Loucy (cell line): Measurements from ENCODE around the gene P2RY2.

ENCODE experiments used
- H2AFZ ChIP-seq: fragments of 200-600 bp; sonication (generic); 2 replicates; pipeline ENCODE4 v1.6.0; 2016; ENCODE audit warnings: antibody characterized with exemption, mild to moderate bottlenecking, low read length, moderate library complexity
- H3F3A ChIP-seq: fragments of 200-600 bp; 2 replicates; pipeline ENCODE4 v1.6.0; 2016; ENCODE audit warnings: antibody characterized with exemption, low read depth, mild to moderate bottlenecking
- H3K27me3 ChIP-seq: fragments of 200-600 bp; sonication (generic); 2 replicates; pipeline ENCODE4 v1.6.1; 2014; ENCODE audit warnings: low read length, mild to moderate bottlenecking; ENCODE audit not compliant: insufficient read depth, poor library complexity, severe bottlenecking
- H3K36me3 ChIP-seq: fragments of 200-600 bp; sonication (generic); 2 replicates; pipeline ENCODE4 v1.6.1; 2016; ENCODE audit warnings: low read length; ENCODE audit not compliant: insufficient read depth
- H3K4me1 ChIP-seq: fragments of 200-600 bp; sonication (generic); 2 replicates; pipeline ENCODE4 v1.5.1; 2014; ENCODE audit warnings: low read length, mild to moderate bottlenecking; ENCODE audit not compliant: insufficient read depth, poor library complexity, severe bottlenecking
- H3K4me2 ChIP-seq: fragments of 200-600 bp; sonication (generic); 2 replicates; pipeline ENCODE4 v1.6.0; 2014; ENCODE audit warnings: antibody characterized with exemption, low read length, low read depth, mild to moderate bottlenecking; ENCODE audit not compliant: poor library complexity, severe bottlenecking
- H3K4me3 ChIP-seq: fragments of 200-600 bp; sonication (generic); 2 replicates; pipeline ENCODE4 v1.5.1; 2014; ENCODE audit warnings: low read length, mild to moderate bottlenecking, mixed read lengths; ENCODE audit not compliant: poor library complexity, severe bottlenecking
- H3K79me2 ChIP-seq: fragments of 200-600 bp; sonication (generic); 2 replicates; pipeline ENCODE4 v1.6.1; 2014; ENCODE audit warnings: low read length; ENCODE audit not compliant: insufficient read depth
- H3K9ac ChIP-seq: fragments of 200-600 bp; sonication (generic); 2 replicates; pipeline ENCODE4 v1.6.0; 2014; ENCODE audit warnings: mild to moderate bottlenecking, low read depth, low read length, moderate library complexity; ENCODE audit not compliant: poor library complexity, severe bottlenecking
- H3K9me2 ChIP-seq: fragments of 200-600 bp; sonication (generic); replicated peaks from 2 replicates; pipeline ENCODE4 v1.6.1; 2016; ENCODE audit warnings: low read depth, low read length, mixed read lengths
- H3K9me3 ChIP-seq: fragments of 200-600 bp; sonication (generic); 2 replicates; pipeline ENCODE4 v1.6.1; 2014; ENCODE audit warnings: mild to moderate bottlenecking, antibody characterized with exemption, low read length, low read depth; ENCODE audit not compliant: insufficient read depth
- H4K20me1 ChIP-seq: fragments of 200-600 bp; sonication (generic); 2 replicates; pipeline ENCODE4 v1.6.0; 2014; ENCODE audit warnings: antibody characterized with exemption, low read length, mild to moderate bottlenecking; ENCODE audit not compliant: insufficient read depth, poor library complexity, severe bottlenecking
- EZH2phosphoT487 ChIP-seq: fragments of 200-600 bp; IDR thresholded peaks from 2 replicates; pipeline ENCODE4 v1.6.1; 2018; ENCODE audit warnings: antibody characterized with exemption, mild to moderate bottlenecking, moderate library complexity, borderline replicate concordance
- TF ChIP-seq, protein P1 (sequence below): fragments of 200-600 bp; sonication (generic); conservative IDR thresholded peaks from 2 replicates; pipeline ENCODE4 v1.5.1; 2014; ENCODE audit warnings: mild to moderate bottlenecking, antibody characterized with exemption, low read length

Gene P2RY2

DNA sequence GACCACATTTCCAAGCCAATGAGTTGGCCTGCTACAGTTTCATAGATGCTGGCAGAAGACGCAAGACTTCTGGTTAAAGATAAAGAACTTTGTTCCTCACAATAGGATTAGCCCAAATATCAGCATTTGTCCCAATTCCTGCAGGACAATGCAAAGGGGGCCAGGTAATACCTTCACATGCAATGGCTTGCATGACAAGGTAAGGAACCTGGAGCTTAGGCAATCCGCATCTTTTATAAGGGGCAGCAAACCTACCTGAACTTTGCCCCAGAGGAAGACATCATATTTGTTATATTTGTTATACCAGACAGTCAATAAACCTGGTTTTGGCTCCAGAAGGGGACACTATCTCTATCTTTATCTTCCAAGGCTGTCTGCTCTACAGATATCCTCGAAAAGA lies 59.4 kb downstream of the P2RY2 start:
- Histone ChIP-seq H3F3A (no peaks in the 10 kb centered on the region), H3K79me2 (no peaks in the 10 kb centered on the region), H3K4me1 (peaks cover 16% of the 10 kb centered on the region), H3K9me3 (no peaks in the 10 kb centered on the region), H3K9ac (no peak overlapping the region), H3K27me3 (no peaks in the 10 kb centered on the region), H4K20me1 (no peaks in the 10 kb centered on the region), H3K4me3 (no peak overlapping the region), H3K4me2 (no peak overlapping the region), H3K36me3 (no peaks in the 10 kb centered on the region), H2AFZ (no peak overlapping the region), H3K9me2 (no peaks in the 10 kb centered on the region)
- TF ChIP-seq EZH2phosphoT487, result no peak
- TF ChIP-seq, protein P1, sequence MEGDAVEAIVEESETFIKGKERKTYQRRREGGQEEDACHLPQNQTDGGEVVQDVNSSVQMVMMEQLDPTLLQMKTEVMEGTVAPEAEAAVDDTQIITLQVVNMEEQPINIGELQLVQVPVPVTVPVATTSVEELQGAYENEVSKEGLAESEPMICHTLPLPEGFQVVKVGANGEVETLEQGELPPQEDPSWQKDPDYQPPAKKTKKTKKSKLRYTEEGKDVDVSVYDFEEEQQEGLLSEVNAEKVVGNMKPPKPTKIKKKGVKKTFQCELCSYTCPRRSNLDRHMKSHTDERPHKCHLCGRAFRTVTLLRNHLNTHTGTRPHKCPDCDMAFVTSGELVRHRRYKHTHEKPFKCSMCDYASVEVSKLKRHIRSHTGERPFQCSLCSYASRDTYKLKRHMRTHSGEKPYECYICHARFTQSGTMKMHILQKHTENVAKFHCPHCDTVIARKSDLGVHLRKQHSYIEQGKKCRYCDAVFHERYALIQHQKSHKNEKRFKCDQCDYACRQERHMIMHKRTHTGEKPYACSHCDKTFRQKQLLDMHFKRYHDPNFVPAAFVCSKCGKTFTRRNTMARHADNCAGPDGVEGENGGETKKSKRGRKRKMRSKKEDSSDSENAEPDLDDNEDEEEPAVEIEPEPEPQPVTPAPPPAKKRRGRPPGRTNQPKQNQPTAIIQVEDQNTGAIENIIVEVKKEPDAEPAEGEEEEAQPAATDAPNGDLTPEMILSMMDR, result no peak

DNA sequence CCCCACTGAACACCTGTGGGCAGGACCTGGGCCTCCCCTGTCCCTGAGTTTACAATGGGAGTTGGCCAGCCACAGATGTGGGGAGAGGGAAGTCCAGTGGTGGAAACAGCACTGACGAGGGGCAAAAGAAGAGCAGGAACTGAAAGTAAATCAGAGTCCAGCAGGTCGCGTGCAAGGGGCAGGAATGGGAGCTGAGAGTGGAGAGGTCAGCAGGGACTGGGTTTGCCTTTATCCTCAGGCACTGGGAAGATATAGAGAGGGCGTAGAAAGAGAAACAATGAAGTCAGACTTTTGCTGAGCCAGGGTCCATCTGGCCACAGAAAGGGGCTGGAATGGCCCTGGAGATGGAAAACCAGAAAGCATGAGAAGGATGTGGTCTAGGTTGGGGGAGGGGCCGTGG lies 62.5 kb downstream of the P2RY2 start:
- H3K9ac ChIP-seq, result no peak overlapping the region
- no peaks in the 10 kb centered on the region for H3F3A ChIP-seq
- peaks cover 16% of the 10 kb centered on the region for H3K4me1 ChIP-seq
- no peaks in the 10 kb centered on the region for H3K9me2 ChIP-seq
- no peaks in the 10 kb centered on the region for H3K79me2 ChIP-seq
- no peak overlapping the region for H3K4me3 ChIP-seq
- no peak overlapping the region for H2AFZ ChIP-seq
- H4K20me1 ChIP-seq, result no peaks in the 10 kb centered on the region
- no peak overlapping the region for H3K4me2 ChIP-seq
- no peak for TF ChIP-seq EZH2phosphoT487
- TF ChIP-seq, protein P1, result no peak
- H3K27me3 ChIP-seq, result no peaks in the 10 kb centered on the region
- H3K9me3 ChIP-seq, result no peaks in the 10 kb centered on the region
- no peaks in the 10 kb centered on the region for H3K36me3 ChIP-seq

DNA sequence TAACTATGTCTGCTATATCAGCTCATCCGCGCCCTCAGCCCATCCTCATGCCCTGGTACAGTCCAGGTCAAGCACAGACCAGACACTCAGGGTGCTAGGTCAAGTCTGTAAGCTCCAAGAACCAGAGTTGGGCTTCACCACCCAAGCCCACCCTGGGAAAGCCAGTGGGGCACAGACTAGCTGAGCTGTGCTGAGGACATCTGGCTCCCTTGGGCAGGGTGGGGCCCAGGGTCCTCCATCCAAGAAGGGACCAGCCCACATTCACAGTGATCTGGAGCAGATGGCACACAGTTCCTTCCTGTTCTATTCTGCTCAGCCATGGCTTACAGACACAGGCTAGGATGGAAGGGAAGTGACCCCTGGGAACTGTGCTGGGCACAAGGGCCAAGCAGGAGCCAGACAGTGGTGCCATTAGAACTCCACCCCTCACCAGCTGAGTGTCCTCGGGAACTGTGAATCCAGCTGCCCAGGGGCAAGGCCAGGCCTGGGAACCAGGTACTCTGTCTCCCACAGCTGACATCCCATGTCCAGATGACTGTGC lies 63.2 kb downstream of the P2RY2 start:
- no peaks in the 10 kb centered on the region for H3K9me3 ChIP-seq
- H3K79me2 ChIP-seq, result no peaks in the 10 kb centered on the region
- no peak overlapping the region for H3K4me2 ChIP-seq
- no peak overlapping the region for H2AFZ ChIP-seq
- H3K4me3 ChIP-seq, result no peak overlapping the region
- H4K20me1 ChIP-seq, result no peaks in the 10 kb centered on the region
- no peaks in the 10 kb centered on the region for H3K9me2 ChIP-seq
- no peaks in the 10 kb centered on the region for H3K27me3 ChIP-seq
- H3K9ac ChIP-seq, result no peak overlapping the region
- TF ChIP-seq, protein P1, result no peak
- no peak for TF ChIP-seq EZH2phosphoT487
- H3K36me3 ChIP-seq, result no peaks in the 10 kb centered on the region
- no peaks in the 10 kb centered on the region for H3F3A ChIP-seq
- H3K4me1 ChIP-seq, result peaks cover 16% of the 10 kb centered on the region
